GM23338 (cell line): ENCODE data around the gene PSMB10. TPM values are rescaled to one million over a fixed set of nuclear protein-coding genes. Genes with fewer than 3 reads are reported as not detected.

Experiments
- ATAC-seq: fragments of 200-7000 bp; cut with Tn5 transposase; 3 replicates; pipeline ENCODE4 v1.9.1; 2020
- DNase-seq: peaks from one replicate; pipeline ENCODE4 v3.0.0-alpha.2; 2015; ENCODE audit warnings: low spot score
- H2AFZ ChIP-seq: fragments of 200-600 bp; sonication (generic); 2 replicates; pipeline ENCODE4 v1.8.0; 2016; ENCODE audit warnings: antibody characterized with exemption, mild to moderate bottlenecking, moderate library complexity
- H3F3A ChIP-seq: fragments of 200-600 bp; sonication (generic); replicated peaks from 2 replicates; pipeline ENCODE4 v1.8.0; 2017; ENCODE audit warnings: antibody characterized with exemption, mixed run types, low read depth
- H3K27ac ChIP-seq: fragments of 200-600 bp; sonication (generic); 2 replicates; pipeline ENCODE4 v1.6.1; 2016; ENCODE audit warnings: low read depth
- H3K27me3 ChIP-seq: fragments of 200-600 bp; sonication (generic); 2 replicates; pipeline ENCODE4 v1.8.0; 2016; ENCODE audit warnings: mild to moderate bottlenecking, mixed run types, moderate library complexity; ENCODE audit not compliant: insufficient read depth
- H3K36me3 ChIP-seq: fragments of 200-600 bp; sonication (generic); 2 replicates; pipeline ENCODE4 v1.8.0; 2016; ENCODE audit warnings: mild to moderate bottlenecking; ENCODE audit not compliant: insufficient read depth
- H3K4me1 ChIP-seq: fragments of 200-600 bp; sonication (generic); 2 replicates; pipeline ENCODE4 v1.8.0; 2016; ENCODE audit warnings: mild to moderate bottlenecking, moderate library complexity; ENCODE audit not compliant: insufficient read depth
- H3K4me2 ChIP-seq: fragments of 200-600 bp; sonication (generic); 2 replicates; pipeline ENCODE4 v1.7.1; 2017; ENCODE audit warnings: mixed run types
- H3K4me3 ChIP-seq: fragments of 200-600 bp; sonication (generic); 2 replicates; pipeline ENCODE4 v1.6.1; 2016; ENCODE audit warnings: mixed run types
- H3K79me2 ChIP-seq: fragments of 200-600 bp; sonication (generic); replicated peaks from 2 replicates; pipeline ENCODE4 v1.8.0; 2017; ENCODE audit warnings: mild to moderate bottlenecking; ENCODE audit not compliant: insufficient read depth
- H3K9me2 ChIP-seq: fragments of 200-600 bp; sonication (generic); 2 replicates; pipeline ENCODE4 v1.8.0; 2017; ENCODE audit not compliant: insufficient read depth
- H4K20me1 ChIP-seq: fragments of 200-600 bp; sonication (generic); replicated peaks from 2 replicates; pipeline ENCODE4 v1.8.0; 2017; ENCODE audit warnings: mild to moderate bottlenecking; ENCODE audit not compliant: insufficient read depth
- H3K27ac Mint-ChIP-seq: 2 replicates; pipeline ENCODE4 v1.8.0; 2020; ENCODE audit warnings: inconsistent platforms, mild to moderate bottlenecking, moderate library complexity, mixed read lengths
- H3K27me3 Mint-ChIP-seq: 3 replicates; pipeline ENCODE4 v1.8.0; 2022; ENCODE audit warnings: low read depth, mild to moderate bottlenecking, moderate library complexity, mixed read lengths, inconsistent platforms; ENCODE audit not compliant: insufficient read depth, poor library complexity
- H3K36me3 Mint-ChIP-seq: 3 replicates; pipeline ENCODE4 v1.8.0; 2021; ENCODE audit warnings: low read depth, mild to moderate bottlenecking, inconsistent platforms, moderate library complexity, mixed read lengths
- H3K4me1 Mint-ChIP-seq: 3 replicates; pipeline ENCODE4 v1.8.0; 2020; ENCODE audit warnings: mild to moderate bottlenecking, inconsistent platforms, mixed read lengths
- H3K4me3 Mint-ChIP-seq: 3 replicates; pipeline ENCODE4 v1.8.0; 2021; ENCODE audit warnings: moderate library complexity, mild to moderate bottlenecking, inconsistent platforms, mixed read lengths
- H3K9me3 Mint-ChIP-seq: 3 replicates; pipeline ENCODE4 v1.8.0; 2020; ENCODE audit warnings: moderate library complexity, mild to moderate bottlenecking, inconsistent platforms, mixed read lengths
- CREB1 ChIP-seq: fragments of 250-450 bp; sonication (Bioruptor Pico); IDR thresholded peaks from 2 replicates; pipeline ENCODE4 v1.5.0; 2020; ENCODE audit warnings: low read depth, mild to moderate bottlenecking, moderate library complexity
- EZH2 ChIP-seq: fragments of 200-600 bp; sonication (generic); IDR thresholded peaks from one replicate; pipeline ENCODE4 v1.8.0; 2017; ENCODE audit warnings: antibody characterized with exemption, mild to moderate bottlenecking, low read depth; ENCODE audit not compliant: unreplicated experiment
- EZH2phosphoT487 ChIP-seq: fragments of 200-600 bp; sonication (generic); IDR thresholded peaks from one replicate; pipeline ENCODE4 v1.8.1; 2018; ENCODE audit warnings: antibody characterized with exemption; ENCODE audit not compliant: unreplicated experiment
- JUNB ChIP-seq: IDR thresholded peaks from one replicate; pipeline ENCODE4 v1.6.1; 2016; ENCODE audit warnings: antibody characterized with exemption; ENCODE audit not compliant: unreplicated experiment
- NANOG ChIP-seq: IDR thresholded peaks from 2 replicates; pipeline ENCODE4 v1.6.1; 2016; ENCODE audit warnings: antibody characterized with exemption, borderline replicate concordance
- POLR2AphosphoS5 ChIP-seq: IDR thresholded peaks from 2 replicates; pipeline ENCODE4 v1.6.1; 2016; ENCODE audit warnings: antibody characterized with exemption, low read depth
- ZNF114 ChIP-seq: fragments of 250-450 bp; sonication (Bioruptor Pico); IDR thresholded peaks from 2 replicates; pipeline ENCODE4 v1.5.0; 2020; ENCODE audit warnings: mild to moderate bottlenecking, moderate library complexity
- ZNF331 ChIP-seq: fragments of 250-450 bp; sonication (Bioruptor Pico); IDR thresholded peaks from 2 replicates; pipeline ENCODE4 v1.5.0; 2020; ENCODE audit warnings: low read depth, mild to moderate bottlenecking, moderate library complexity
- polyA plus RNA-seq: library from polyadenylated mRNA; unstranded; fragments of >200 nt; fragmentation: Nextera tagmentation; extraction: Ambion mirVana; gene quantifications from 2 replicates; pipeline ENCODE4 v1.2.1, GENCODE V29; 2016
- total RNA-seq: library from RNA; depleted of rRNA; stranded (reverse); fragments of >200 nt; shearing (Covaris generic); gene quantifications from 2 replicates; pipeline ENCODE4 v1.2.3, GENCODE V29; 2014
- TF ChIP-seq, protein P1 (sequence below), 2 experiments: fragments of 200-600 bp in 1 of 2; sonication (generic) in 1 of 2; conservative IDR thresholded peaks; 2 replicates each; pipeline versions ENCODE4 v1.5.1 to v1.6.1; 2016 to 2017; ENCODE audit warnings: antibody characterized with exemption in 2 of 2, low read depth in 2 of 2, mild to moderate bottlenecking in 2 of 2, moderate library complexity in 1 of 2
- TF ChIP-seq, protein P2 (sequence below): IDR thresholded peaks from one replicate; pipeline ENCODE4 v1.6.1; 2018; ENCODE audit warnings: antibody characterized with exemption; ENCODE audit not compliant: unreplicated experiment
- TF ChIP-seq, protein P3 (sequence below): IDR thresholded peaks from 2 replicates; pipeline ENCODE4 v1.6.1; 2016; ENCODE audit warnings: antibody characterized with exemption

PSMB10 gene
- total and polyA plus RNA-seq, 2 experiments from 2014 or later: 27.5 to 114 TPM

DNA sequence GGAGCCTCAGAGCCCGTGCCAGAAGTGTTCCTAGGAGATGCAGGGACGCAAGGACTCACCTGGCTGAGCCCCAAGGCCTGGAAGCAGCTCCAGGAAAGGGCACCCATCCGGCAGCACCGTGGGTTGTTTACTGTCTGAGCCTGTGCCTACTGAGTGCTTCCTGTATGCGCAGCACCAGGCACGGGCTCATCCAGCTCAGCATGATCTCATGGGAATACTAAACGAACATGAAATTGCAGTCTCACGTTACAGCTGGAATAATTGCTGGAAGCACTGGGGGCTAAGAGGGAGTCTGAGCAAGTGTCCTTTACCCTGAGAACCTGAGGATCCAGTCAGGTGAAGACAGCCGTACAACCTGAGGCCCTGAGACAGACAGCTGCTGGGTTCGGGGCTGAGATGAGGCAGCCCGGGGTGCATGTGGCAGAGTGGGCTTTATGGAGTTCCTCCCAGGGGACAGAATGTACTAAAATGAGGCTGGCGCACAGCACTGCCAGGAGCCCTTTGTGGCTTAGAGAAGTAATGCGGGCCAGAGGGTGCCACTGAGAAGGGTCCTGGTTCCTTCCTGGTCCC, 10.4 kb downstream of the PSMB10 start:
- Mint-ChIP-seq H3K27me3 (peaks cover 10% of the 10 kb centered on the region), H3K36me3 (no peaks in the 10 kb centered on the region), H3K4me3 (no peak overlapping the region; the same call in 2 of the 3 replicates), H3K27ac (peak overlapping the region; percentile 85), H3K9me3 (no peaks in the 10 kb centered on the region), H3K4me1 (peaks cover 19% of the 10 kb centered on the region)
- H3K36me3 ChIP-seq: no peaks in the 10 kb centered on the region
- peaks cover 6% of the 10 kb centered on the region; the same call in 1 of the 2 replicates for H3K4me1 ChIP-seq
- H4K20me1 ChIP-seq: no peaks in the 10 kb centered on the region; the same call in 1 of the 2 replicates
- H3F3A ChIP-seq: 0 out of 2 replicates have a peak, but pooled peaks cover 6% of the 10 kb centered on the region
- no peaks in the 10 kb centered on the region for H3K27me3 ChIP-seq
- H3K79me2 ChIP-seq: no peaks in the 10 kb centered on the region
- TF ChIP-seq, protein P1, sequence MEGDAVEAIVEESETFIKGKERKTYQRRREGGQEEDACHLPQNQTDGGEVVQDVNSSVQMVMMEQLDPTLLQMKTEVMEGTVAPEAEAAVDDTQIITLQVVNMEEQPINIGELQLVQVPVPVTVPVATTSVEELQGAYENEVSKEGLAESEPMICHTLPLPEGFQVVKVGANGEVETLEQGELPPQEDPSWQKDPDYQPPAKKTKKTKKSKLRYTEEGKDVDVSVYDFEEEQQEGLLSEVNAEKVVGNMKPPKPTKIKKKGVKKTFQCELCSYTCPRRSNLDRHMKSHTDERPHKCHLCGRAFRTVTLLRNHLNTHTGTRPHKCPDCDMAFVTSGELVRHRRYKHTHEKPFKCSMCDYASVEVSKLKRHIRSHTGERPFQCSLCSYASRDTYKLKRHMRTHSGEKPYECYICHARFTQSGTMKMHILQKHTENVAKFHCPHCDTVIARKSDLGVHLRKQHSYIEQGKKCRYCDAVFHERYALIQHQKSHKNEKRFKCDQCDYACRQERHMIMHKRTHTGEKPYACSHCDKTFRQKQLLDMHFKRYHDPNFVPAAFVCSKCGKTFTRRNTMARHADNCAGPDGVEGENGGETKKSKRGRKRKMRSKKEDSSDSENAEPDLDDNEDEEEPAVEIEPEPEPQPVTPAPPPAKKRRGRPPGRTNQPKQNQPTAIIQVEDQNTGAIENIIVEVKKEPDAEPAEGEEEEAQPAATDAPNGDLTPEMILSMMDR (conservative IDR thresholded peaks at IDR 0.05; ENCODE audit: low read depth in 2 of 2): peak in 1 of 2 experiments; percentile 22; a peak in 1 of 4 replicates
- TF ChIP-seq POLR2AphosphoS5: no peak
- DNase-seq (peak; percentile 74), ATAC-seq (peak; percentile 64)
- H3K27ac ChIP-seq: peak overlapping the region; percentile 55; the same call in 1 of the 2 replicates
- no peak overlapping the region for H3K4me2 ChIP-seq
- H3K4me3 ChIP-seq: no peak overlapping the region
- no peaks in the 10 kb centered on the region for H3K9me2 ChIP-seq
- no peak overlapping the region for H2AFZ ChIP-seq

DNA sequence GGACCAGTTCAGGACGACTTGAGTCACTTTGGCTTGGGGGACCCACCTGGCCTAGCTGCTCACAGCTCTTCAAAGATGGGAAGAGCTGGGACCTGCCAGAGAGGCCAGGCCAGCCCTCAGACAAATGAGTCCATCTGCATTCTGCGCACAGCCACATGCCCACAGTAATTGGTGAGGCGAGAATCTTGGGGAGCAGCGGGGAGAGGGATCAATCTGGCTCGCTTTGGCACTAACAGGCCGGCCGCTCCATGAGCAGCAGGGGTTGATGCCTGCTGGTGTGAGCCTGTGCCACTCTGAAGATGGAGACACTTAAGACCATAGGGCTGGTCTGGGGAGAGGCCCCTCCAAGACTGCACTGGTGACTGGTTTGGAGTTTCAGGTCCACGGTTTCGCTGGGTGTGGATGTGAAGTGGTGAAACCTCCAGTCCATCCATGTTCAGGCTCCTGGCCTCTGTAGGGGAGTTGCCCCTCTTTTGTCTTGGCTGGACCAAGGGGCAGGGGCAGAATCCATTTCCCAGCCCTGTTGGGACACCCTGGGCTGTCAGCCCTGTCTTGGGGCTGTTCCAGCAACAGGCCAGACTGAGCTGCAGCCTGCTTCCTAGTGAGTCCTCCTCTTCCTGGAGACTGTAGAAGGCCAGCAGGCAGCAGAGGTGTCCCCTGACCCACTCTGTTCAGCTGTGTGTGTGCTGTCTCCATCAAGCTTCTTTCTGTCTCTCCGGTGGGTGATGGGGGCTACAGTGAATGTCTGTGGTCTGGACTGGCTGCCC, 12.3 kb downstream of the PSMB10 start:
- H2AFZ ChIP-seq: no peak overlapping the region
- H3K79me2 ChIP-seq: no peaks in the 10 kb centered on the region
- no peak overlapping the region for H3K27ac Mint-ChIP-seq
- H3K9me2 ChIP-seq: no peaks in the 10 kb centered on the region
- H3K36me3 Mint-ChIP-seq: no peaks in the 10 kb centered on the region
- no peaks in the 10 kb centered on the region for H3K36me3 ChIP-seq
- H4K20me1 ChIP-seq: no peaks in the 10 kb centered on the region; the same call in 1 of the 2 replicates
- no peak overlapping the region for H3K27ac ChIP-seq
- no peak overlapping the region for H3K4me3 Mint-ChIP-seq
- H3K27me3 Mint-ChIP-seq: peaks cover 12% of the 10 kb centered on the region
- no peaks in the 10 kb centered on the region for H3K27me3 ChIP-seq
- no peak overlapping the region for H3K4me2 ChIP-seq
- no peak for DNase-seq
- H3F3A ChIP-seq: 0 out of 2 replicates have a peak, but pooled peaks cover 6% of the 10 kb centered on the region
- H3K4me1 ChIP-seq: peaks cover 6% of the 10 kb centered on the region; the same call in 1 of the 2 replicates
- H3K4me1 Mint-ChIP-seq: peaks cover 19% of the 10 kb centered on the region
- no peak for ATAC-seq
- H3K9me3 Mint-ChIP-seq: no peaks in the 10 kb centered on the region
- H3K4me3 ChIP-seq: no peak overlapping the region
- TF ChIP-seq EZH2 (no peak), ZNF331 (no peak), EZH2phosphoT487 (no peak), POLR2AphosphoS5 (no peak), JUNB (no peak), NANOG (no peak), CREB1 (CRISPR knock-in tag) (no peak), ZNF114 (CRISPR knock-in tag) (no peak)
- TF ChIP-seq, protein P1 (conservative IDR thresholded peaks at IDR 0.05; ENCODE audit: low read depth in 2 of 2): no peak
- TF ChIP-seq, protein P2, sequence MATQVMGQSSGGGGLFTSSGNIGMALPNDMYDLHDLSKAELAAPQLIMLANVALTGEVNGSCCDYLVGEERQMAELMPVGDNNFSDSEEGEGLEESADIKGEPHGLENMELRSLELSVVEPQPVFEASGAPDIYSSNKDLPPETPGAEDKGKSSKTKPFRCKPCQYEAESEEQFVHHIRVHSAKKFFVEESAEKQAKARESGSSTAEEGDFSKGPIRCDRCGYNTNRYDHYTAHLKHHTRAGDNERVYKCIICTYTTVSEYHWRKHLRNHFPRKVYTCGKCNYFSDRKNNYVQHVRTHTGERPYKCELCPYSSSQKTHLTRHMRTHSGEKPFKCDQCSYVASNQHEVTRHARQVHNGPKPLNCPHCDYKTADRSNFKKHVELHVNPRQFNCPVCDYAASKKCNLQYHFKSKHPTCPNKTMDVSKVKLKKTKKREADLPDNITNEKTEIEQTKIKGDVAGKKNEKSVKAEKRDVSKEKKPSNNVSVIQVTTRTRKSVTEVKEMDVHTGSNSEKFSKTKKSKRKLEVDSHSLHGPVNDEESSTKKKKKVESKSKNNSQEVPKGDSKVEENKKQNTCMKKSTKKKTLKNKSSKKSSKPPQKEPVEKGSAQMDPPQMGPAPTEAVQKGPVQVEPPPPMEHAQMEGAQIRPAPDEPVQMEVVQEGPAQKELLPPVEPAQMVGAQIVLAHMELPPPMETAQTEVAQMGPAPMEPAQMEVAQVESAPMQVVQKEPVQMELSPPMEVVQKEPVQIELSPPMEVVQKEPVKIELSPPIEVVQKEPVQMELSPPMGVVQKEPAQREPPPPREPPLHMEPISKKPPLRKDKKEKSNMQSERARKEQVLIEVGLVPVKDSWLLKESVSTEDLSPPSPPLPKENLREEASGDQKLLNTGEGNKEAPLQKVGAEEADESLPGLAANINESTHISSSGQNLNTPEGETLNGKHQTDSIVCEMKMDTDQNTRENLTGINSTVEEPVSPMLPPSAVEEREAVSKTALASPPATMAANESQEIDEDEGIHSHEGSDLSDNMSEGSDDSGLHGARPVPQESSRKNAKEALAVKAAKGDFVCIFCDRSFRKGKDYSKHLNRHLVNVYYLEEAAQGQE: no peak
- TF ChIP-seq, protein P3, sequence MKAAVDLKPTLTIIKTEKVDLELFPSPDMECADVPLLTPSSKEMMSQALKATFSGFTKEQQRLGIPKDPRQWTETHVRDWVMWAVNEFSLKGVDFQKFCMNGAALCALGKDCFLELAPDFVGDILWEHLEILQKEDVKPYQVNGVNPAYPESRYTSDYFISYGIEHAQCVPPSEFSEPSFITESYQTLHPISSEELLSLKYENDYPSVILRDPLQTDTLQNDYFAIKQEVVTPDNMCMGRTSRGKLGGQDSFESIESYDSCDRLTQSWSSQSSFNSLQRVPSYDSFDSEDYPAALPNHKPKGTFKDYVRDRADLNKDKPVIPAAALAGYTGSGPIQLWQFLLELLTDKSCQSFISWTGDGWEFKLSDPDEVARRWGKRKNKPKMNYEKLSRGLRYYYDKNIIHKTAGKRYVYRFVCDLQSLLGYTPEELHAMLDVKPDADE: no peak
